B cell (primary cell): ENCODE data around the gene CHST13.

Experiments
- CTCF ChIP-seq: fragments of 200-600 bp; IDR thresholded peaks from one replicate; pipeline ENCODE4 v1.8.0; 2022; ENCODE audit warnings: antibody characterized with exemption, mild to moderate bottlenecking
- EZH2 ChIP-seq: IDR thresholded peaks from 2 replicates; pipeline ENCODE4 v1.6.1; 2012; ENCODE audit warnings: borderline replicate concordance, low read depth, mild to moderate bottlenecking, moderate library complexity, low read length; ENCODE audit not compliant: insufficient read depth, poor library complexity, severe bottlenecking

DNA sequence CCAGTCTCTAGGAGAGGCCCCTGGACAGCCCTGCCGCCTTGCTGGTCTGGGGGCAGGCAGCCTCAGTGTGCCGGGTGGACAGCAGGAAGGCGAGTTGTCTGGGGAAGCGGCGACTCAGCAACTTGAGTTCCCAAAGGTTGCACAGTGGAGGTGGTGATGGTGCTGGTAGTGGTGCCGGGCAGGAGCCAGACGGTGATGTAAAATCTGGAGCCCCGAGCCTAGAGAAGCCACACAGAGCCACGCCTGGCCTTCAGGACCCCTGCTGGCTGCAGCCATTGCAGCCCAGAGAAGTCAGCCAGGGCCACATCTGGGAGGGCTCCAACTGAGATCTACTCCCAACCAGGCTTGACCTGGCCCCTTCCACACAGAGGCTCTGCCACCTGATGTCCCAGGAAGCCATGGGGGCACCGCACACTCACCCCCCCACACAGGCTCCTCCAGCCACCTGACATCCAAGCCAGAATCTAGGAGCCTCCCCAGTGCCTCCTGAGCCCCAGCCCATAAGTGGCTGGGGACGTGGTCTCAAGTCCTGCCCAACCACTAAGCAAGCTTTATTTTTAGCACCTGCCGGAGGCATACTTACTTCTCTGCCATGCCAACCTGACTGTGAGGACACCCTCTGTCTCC is 26.0 kb downstream of the CHST13 start:
- TF ChIP-seq CTCF (no peak), EZH2 (no peak)
